Spleen (tissue), 11 donors: ENCODE measurements around the gene SYF2. TPM values are rescaled to one million over a fixed set of nuclear protein-coding genes. Genes with fewer than 3 reads are reported as not detected.

Experiments
- DNase-seq: peaks from one replicate; pipeline ENCODE4 v3.0.0-alpha.2; 2020
- H3K27ac ChIP-seq, 8 donors: fragments of 200-600 bp; sonication (generic) in 7 of 8; 1 replicate in 4 of 8; 2 replicates in 4 of 8; pipeline versions ENCODE4 v1.5.0 to v1.8.0; 2016 to 2021; ENCODE audit warnings: inconsistent platforms in 4 of 8, mild to moderate bottlenecking in 4 of 8, moderate library complexity in 1 of 8
- H3K27me3 ChIP-seq, 7 donors: fragments of 200-600 bp; sonication (generic) in 6 of 7; replicated peaks in 1 of 7; 1 replicate in 4 of 7; 2 replicates in 3 of 7; pipeline versions ENCODE4 v1.5.0 to v1.8.0; 2016 to 2021; ENCODE audit warnings: inconsistent platforms in 3 of 7, mild to moderate bottlenecking in 1 of 7
- H3K36me3 ChIP-seq, 6 donors: fragments of 200-600 bp; sonication (generic) in 5 of 6; 1 replicate in 4 of 6; 2 replicates in 2 of 6; pipeline versions ENCODE4 v1.5.0 to v1.8.0; 2016 to 2021; ENCODE audit warnings: inconsistent platforms in 2 of 6
- H3K4me1 ChIP-seq, 6 donors: fragments of 200-600 bp; sonication (generic) in 5 of 6; 1 replicate in 3 of 6; 2 replicates in 3 of 6; pipeline versions ENCODE4 v1.5.0 to v1.8.0; 2016 to 2021; ENCODE audit warnings: inconsistent platforms in 3 of 6
- H3K4me3 ChIP-seq, 8 donors: fragments of 200-600 bp; sonication (generic) in 7 of 8; 1 replicate in 4 of 8; 2 replicates in 4 of 8; pipeline versions ENCODE4 v1.5.0 to v1.8.0; 2016 to 2021; ENCODE audit warnings: inconsistent platforms in 4 of 8, mild to moderate bottlenecking in 4 of 8, moderate library complexity in 2 of 8
- H3K9me3 ChIP-seq, 8 donors: fragments of 200-600 bp; sonication (generic) in 7 of 8; 1 replicate in 4 of 8; 2 replicates in 4 of 8; pipeline versions ENCODE4 v1.5.0 to v1.8.0; 2016 to 2021; ENCODE audit warnings: inconsistent platforms in 4 of 8
- CTCF ChIP-seq, 11 experiments: fragments of 200-600 bp in 7 of 11; fragments of 450-650 bp in 4 of 11; sonication (generic) in 4 of 11; IDR thresholded peaks in 8 of 11; conservative IDR thresholded peaks in 3 of 11; 1 replicate in 7 of 11; 2 replicates in 4 of 11; pipeline versions ENCODE4 v1.4.0 to v1.8.0; 2016 to 2021; ENCODE audit warnings: antibody characterized with exemption in 11 of 11, inconsistent platforms in 4 of 11, mild to moderate bottlenecking in 1 of 11
- POLR2A ChIP-seq, 3 donors: fragments of 450-650 bp; IDR thresholded peaks; one replicate each; pipeline ENCODE4 v1.5.1; 2017; ENCODE audit warnings: antibody characterized with exemption in 3 of 3, mild to moderate bottlenecking in 1 of 3
- POLR2AphosphoS5 ChIP-seq, 3 donors: sonication (generic); formaldehyde crosslinking; IDR thresholded peaks; one replicate each; pipeline ENCODE4 v1.5.1; 2017; ENCODE audit warnings: antibody characterized with exemption in 3 of 3
- WGBS, 5 donors: extraction: QIAGEN DNeasy Blood & Tissue Kit in 3 of 5; methylation state at CpG; one replicate each; pipeline versions ENCODE4 v1.1.5 to v1.1.7; 2013 to 2018; 5-methylcytosine and 5-hydroxymethylcytosine counted together
- intact Hi-C: fragments of 100-400 bp; cut with DNase I; formaldehyde crosslinking; loops from one replicate; pipeline ENCODE4 v1.15.0; 2023; ENCODE audit warnings: low total_unique reads
- polyA plus RNA-seq, 3 donors: library from polyadenylated mRNA; stranded (reverse); fragments of 200-250 nt; gene quantifications; one replicate each; pipeline ENCODE4 v1.2.1, GENCODE V29; 2013
- total RNA-seq, 7 donors: library from RNA; depleted of rRNA in 3 of 7; stranded (reverse); fragments of >200 nt in 3 of 7; fragmentation: NEBNext Ultra II Directional in 4 of 7; extraction: Animal tissue kit (Norgen Biotek cat#: 25700) in 4 of 7; gene quantifications; one replicate each; pipeline versions ENCODE4 v1.1.0 to v1.2.1, GENCODE V29; 2016 to 2021
- donor health status: healthy with polysubstance abuse.
- donor health status: DM: no; HTN: no; CAD: no; lungs with moderate emphysema.
- donor health status: DM: no; HTN: no; CAD: no.
- donor health status: Bipolar disorder and iron deficiency.
- donor health status: healthy.
- donor health status: DM: no; HTN: no; CAD: no.
- donor health status: DM: yes; HTN: yes; CAD: no.

The SYF2 gene
- total and polyA plus RNA-seq, 10 donors = 38.1 to 98.3 (median 50.7) TPM

- Histone ChIP-seq H3K27me3 (peaks cover 0 to under 1% (median 0%) of the 10 kb centered on the region in 7 donors), H3K4me3 (no peak overlapping the region), H3K4me1 (peaks cover 0 to 8% (median 3%) of the 10 kb centered on the region in 6 donors), H3K36me3 (peaks cover 0 to 26% (median 18%) of the 10 kb centered on the region in 6 donors), H3K27ac (no peak overlapping the region), H3K9me3 (no peaks in the 10 kb centered on the region)
- peak; percentile 9 for DNase-seq
- 22 to 38% (median 30%) methylated on average over 4 of the region's 4 CpGs for WGBS, 5 donors
- no peak for TF ChIP-seq POLR2AphosphoS5 (IDR thresholded peaks at IDR 0.05)
- TF ChIP-seq POLR2A (IDR thresholded peaks at IDR 0.05) = no peak
- no peak for TF ChIP-seq CTCF (IDR thresholded peaks at IDR 0.05 in 8 of 11, conservative IDR thresholded peaks at IDR 0.05 in 3 of 11)
- intact Hi-C loops = no loop called here
Observed at GRCh38 chr1:25216123-25216522, 16.2 kb downstream of the SYF2 start.

DNA sequence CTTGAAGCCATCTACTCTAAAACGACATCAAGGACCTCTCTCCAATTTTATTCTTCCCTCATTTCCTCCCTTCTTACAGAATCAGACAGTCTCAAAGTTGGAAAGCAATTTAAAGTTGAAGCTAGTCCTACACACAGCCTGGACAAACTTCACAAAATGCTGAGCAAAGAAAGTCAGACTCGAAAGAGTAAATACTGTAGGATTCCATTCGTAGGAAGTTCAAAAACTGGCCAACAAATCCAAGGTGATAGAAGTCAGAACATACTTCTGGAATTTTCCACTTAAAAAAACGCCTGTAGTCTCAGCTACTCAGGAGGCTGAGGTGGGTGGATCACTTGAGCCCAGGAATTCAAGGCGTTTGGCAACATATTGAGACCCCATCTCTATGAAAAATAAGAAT lies 19.6 kb downstream of the SYF2 start:
- TF ChIP-seq POLR2A (IDR thresholded peaks at IDR 0.05) (no peak), CTCF (IDR thresholded peaks at IDR 0.05 in 8 of 11, conservative IDR thresholded peaks at IDR 0.05 in 3 of 11) (no peak), POLR2AphosphoS5 (IDR thresholded peaks at IDR 0.05) (no peak)
- Histone ChIP-seq H3K27ac (no peak overlapping the region), H3K4me3 (no peak overlapping the region), H3K27me3 (peaks cover 0 to 16% (median 0%) of the 10 kb centered on the region in 7 donors), H3K9me3 (no peaks in the 10 kb centered on the region), H3K36me3 (no peaks in the 10 kb centered on the region), H3K4me1 (peaks cover 0 to 8% (median 3%) of the 10 kb centered on the region in 6 donors)
- intact Hi-C loops = no loop called here
- DNase-seq = no peak
- WGBS, 5 donors = 70 to 84% (median 76%) methylated on average over 5 of the region's 5 CpGs

DNA sequence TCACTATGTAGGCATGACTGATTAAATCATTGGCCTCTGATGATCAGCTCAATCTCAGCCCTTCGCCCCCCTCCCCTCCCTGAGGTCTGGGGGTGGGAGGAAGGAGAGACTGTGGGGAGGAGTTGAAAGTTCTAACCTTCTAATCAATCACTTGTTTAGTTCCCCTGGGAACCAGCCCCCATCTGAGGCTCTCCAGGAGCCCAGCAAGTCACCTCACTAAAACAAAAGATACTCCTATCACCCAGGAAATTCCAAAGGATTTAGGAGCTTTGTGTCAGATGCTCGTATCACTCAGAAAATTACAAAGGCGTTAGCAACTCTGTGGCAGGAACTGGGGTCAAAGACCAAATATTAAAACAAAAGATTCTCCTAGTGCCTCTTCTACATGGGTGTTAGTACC lies 21.6 kb downstream of the SYF2 start:
- intact Hi-C loops = no loop called here
- DNase-seq = no peak

DNA sequence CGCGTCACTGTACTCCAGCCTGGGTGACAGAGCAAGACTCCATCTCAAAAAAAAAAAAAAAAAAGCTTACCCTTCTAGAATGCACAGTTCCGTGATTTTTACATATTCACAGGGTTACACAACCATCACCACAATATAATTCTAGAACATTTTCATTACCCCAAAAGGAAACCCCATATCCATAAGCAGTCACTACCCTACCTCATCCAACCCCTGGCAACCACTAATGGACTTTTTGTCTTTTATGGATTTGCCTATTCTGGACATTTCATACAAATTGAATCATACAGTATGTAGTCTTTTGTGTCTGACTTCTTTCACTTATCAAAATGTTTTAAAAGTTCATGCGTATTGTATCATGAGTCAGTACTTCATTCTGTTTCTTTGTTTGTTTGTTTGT lies 22.8 kb downstream of the SYF2 start:
- H3K27me3 ChIP-seq = peaks cover 0 to 16% (median 0%) of the 10 kb centered on the region in 7 donors
- no peaks in the 10 kb centered on the region for H3K9me3 ChIP-seq
- intact Hi-C loops = no loop called here
- H3K27ac ChIP-seq = no peak overlapping the region
- H3K36me3 ChIP-seq = no peaks in the 10 kb centered on the region
- TF ChIP-seq POLR2A (IDR thresholded peaks at IDR 0.05) (no peak), CTCF (IDR thresholded peaks at IDR 0.05 in 8 of 11, conservative IDR thresholded peaks at IDR 0.05 in 3 of 11) (no peak), POLR2AphosphoS5 (IDR thresholded peaks at IDR 0.05) (no peak)
- 80 to 82% (median 82%) methylated on average over 2 to 4 of the region's 4 CpGs for WGBS, 5 donors
- H3K4me1 ChIP-seq = peaks cover 0 to 6% (median 3%) of the 10 kb centered on the region in 6 donors
- no peak for DNase-seq
- H3K4me3 ChIP-seq = no peak overlapping the region

More for the DNA sequence above, 21.6 kb downstream of the SYF2 start:
- Histone ChIP-seq H3K4me1 (peaks cover 0 to 2% (median 0%) of the 10 kb centered on the region in 6 donors), H3K4me3 (no peak overlapping the region), H3K36me3 (no peaks in the 10 kb centered on the region), H3K27me3 (peaks cover 0 to 16% (median 0%) of the 10 kb centered on the region in 7 donors), H3K9me3 (no peaks in the 10 kb centered on the region), H3K27ac (no peak overlapping the region)
- WGBS, 5 donors = 48 to 84% (median 72%) methylated on average over 3 of the region's 3 CpGs
- TF ChIP-seq POLR2A (IDR thresholded peaks at IDR 0.05) (no peak), CTCF (IDR thresholded peaks at IDR 0.05 in 8 of 11, conservative IDR thresholded peaks at IDR 0.05 in 3 of 11) (no peak), POLR2AphosphoS5 (IDR thresholded peaks at IDR 0.05) (no peak)
